GM12878 (cell line): Measurements from ENCODE around the gene FERMT3.

Experiments used
- BCL11A ChIP-seq: IDR thresholded peaks from 2 replicates; pipeline ENCODE4 v1.6.1; 2011; ENCODE audit warnings: low read depth, low read length
- SRF ChIP-seq, 2 experiments: IDR thresholded peaks; 2 replicates each; pipeline ENCODE4 v1.6.1; 2011; ENCODE audit warnings: low read depth in 2 of 2, low read length in 2 of 2, mild to moderate bottlenecking in 1 of 2, moderate library complexity in 1 of 2
- ZSCAN29 ChIP-seq: fragments of 450-650 bp; IDR thresholded peaks from 2 replicates; pipeline ENCODE4 v1.6.1; 2017; ENCODE audit warnings: mild to moderate bottlenecking, moderate library complexity

DNA sequence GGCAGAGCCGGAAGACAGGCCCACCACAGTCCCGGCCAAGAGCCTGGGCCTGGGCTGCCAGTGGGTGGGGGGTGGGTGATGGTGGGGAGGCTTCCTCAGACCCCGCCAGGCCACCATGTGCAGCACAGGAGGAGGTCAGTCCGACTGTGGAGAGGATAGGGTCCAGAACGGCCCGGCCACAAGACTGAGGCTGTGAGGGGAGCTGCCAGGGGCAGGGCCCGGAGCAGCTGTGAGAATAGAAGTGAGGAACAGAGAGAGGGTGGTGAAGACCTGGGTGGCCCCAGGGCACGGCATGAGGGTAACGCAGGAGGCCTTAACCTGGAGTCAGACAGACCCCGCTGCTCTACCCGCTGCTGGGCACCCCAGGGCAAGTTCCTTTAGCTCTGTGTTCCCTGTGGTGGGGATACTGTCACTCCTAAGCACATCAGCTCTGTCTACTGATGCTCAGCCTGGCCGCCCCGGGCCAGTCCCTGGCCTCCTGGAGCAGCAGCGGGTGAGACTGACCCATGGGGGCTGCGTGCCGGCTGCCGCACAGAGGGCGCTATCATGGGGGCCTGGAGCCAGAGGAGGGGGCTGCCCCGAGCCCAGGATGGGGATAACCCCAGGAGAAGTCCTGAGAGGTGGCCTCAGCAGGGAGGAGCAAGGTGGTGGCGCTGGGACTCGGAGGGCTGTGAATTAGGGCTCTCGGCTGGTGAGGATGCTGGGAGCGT, 1.7 kb downstream of the FERMT3 start:
- TF ChIP-seq BCL11A, result no peak
- 0 out of 4 replicates have a peak, but pooled peaks of 1 of the 2 experiments have one; percentile 7 for TF ChIP-seq SRF (IDR thresholded peaks at IDR 0.05; ENCODE audit: low read depth in 2 of 2, low read length in 2 of 2)
- TF ChIP-seq ZSCAN29, result no peak
